ENCODE results near the gene ZNG1F.
"Not testable (repeated sequence)": the region's sequence is repeated elsewhere in the genome, so short reads cannot be mapped to it uniquely, and the experiment has no call there.

DNA sequence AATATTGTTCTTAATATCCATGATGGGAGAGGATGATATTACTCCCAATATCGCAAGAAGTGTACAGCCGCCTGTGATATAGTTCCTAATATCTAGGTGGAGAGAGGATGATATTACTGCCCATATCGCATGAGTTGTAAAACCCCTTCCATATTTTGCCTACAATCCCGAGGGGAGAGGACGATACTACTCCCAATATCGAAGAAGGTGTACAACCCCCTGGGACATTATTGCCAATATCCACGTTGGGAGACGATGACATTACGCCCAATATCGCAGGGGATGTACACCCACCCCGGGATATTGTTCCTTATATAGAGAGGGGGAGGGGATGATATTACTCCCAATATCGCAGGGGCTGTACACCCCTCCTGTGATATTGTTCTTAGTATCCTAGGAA, 77.7 kb downstream of the ZNG1F start:
- TF ChIP-seq, protein P1, sequence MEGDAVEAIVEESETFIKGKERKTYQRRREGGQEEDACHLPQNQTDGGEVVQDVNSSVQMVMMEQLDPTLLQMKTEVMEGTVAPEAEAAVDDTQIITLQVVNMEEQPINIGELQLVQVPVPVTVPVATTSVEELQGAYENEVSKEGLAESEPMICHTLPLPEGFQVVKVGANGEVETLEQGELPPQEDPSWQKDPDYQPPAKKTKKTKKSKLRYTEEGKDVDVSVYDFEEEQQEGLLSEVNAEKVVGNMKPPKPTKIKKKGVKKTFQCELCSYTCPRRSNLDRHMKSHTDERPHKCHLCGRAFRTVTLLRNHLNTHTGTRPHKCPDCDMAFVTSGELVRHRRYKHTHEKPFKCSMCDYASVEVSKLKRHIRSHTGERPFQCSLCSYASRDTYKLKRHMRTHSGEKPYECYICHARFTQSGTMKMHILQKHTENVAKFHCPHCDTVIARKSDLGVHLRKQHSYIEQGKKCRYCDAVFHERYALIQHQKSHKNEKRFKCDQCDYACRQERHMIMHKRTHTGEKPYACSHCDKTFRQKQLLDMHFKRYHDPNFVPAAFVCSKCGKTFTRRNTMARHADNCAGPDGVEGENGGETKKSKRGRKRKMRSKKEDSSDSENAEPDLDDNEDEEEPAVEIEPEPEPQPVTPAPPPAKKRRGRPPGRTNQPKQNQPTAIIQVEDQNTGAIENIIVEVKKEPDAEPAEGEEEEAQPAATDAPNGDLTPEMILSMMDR (conservative IDR thresholded peaks at IDR 0.05; ENCODE audit: low read length) = not testable (repeated sequence)
- TF ChIP-seq EZH2phosphoT487 (IDR thresholded peaks at IDR 0.05; ENCODE audit: borderline replicate concordance, low read depth, low read length) = not testable (repeated sequence)

Data from OCI-LY7 (cell line).